SH-SY5Y (cell line): ENCODE results near the gene SIGLECL1.

Source experiments
- GATA2 ChIP-seq: IDR thresholded peaks from 2 replicates; pipeline ENCODE4 v1.6.1; 2011; ENCODE audit warnings: mild to moderate bottlenecking, low read depth, low read length
- GATA3 ChIP-seq: IDR thresholded peaks from 2 replicates; pipeline ENCODE4 v1.6.1; 2011; ENCODE audit warnings: low read depth, mild to moderate bottlenecking, low read length, moderate library complexity

The SIGLECL1 gene

DNA sequence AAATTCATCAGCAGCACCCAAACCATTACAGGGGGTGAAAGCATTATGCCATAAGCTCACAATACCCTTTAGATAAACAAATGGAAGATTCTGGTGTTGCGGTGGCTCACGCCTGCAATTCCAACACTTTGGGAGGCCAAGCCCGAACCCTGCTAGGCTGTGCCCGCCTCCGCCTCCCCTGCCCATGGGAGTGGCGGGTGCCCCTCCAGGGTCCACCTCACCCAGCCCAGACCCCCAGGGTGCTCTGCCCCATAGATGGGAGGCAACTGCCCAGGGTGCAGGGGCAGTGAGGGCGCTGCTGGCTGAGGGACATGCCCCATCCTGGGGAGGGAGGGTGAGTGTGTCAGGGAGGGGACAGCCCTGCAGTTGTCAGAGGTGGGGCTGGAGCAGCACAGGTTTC, 10.0 kb upstream of the SIGLECL1 start:
- TF ChIP-seq GATA3 (no peak), GATA2 (no peak)

DNA sequence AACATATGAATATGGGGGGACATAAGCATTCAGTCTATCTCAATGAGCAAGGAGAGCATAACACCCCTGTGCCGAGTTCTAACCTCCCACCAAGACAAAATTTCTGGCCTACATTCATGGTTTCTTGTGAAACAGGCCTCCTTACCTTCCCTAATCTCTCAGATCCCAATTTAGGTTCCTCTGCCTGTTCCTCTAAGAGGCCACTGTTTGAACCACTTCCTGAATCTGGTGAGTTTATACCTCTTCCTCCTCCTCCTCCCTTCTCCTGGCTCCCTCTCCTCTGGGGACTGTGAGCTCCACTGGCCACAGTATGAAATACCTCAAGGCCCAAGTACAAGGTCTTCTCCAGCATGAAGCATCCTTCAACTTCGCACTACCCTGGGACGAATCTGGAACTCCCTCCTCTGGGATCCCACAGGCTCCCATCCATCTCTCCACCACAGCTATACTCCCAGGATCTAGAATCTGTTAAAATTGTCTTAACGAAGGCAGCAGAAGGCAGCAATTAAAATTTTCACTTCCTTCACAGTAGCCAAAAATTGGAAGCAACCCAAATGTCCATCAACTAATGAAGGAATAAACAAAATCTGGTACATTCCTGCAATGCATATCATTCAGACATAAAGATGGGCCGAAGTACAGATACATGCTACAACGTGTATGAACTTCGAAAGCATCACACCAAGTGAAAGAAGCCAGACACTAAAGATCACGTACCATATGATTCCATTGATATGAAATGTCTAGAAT, 7.8 kb upstream of the SIGLECL1 start:
- no peak for TF ChIP-seq GATA3

DNA sequence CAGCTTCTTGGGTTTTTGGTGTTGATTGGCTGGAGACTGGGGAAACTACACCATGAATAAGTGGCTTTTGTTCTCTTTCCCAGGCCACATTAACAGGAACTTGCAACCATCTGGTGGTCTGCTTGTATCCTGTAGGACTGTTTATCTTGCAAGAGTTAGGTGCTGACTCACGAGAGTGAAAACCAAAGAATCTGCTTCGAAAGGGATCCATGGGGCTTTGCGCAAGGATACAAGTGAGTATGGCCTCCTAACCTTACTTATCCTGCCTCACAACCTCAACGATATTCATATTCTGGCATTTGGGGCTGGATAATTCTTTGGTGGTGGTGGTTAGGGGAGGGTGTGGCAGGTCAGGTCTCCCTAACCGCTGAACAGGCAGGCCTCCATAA, 4.7 kb upstream of the SIGLECL1 start:
- TF ChIP-seq GATA3 (no peak), GATA2 (no peak)

DNA sequence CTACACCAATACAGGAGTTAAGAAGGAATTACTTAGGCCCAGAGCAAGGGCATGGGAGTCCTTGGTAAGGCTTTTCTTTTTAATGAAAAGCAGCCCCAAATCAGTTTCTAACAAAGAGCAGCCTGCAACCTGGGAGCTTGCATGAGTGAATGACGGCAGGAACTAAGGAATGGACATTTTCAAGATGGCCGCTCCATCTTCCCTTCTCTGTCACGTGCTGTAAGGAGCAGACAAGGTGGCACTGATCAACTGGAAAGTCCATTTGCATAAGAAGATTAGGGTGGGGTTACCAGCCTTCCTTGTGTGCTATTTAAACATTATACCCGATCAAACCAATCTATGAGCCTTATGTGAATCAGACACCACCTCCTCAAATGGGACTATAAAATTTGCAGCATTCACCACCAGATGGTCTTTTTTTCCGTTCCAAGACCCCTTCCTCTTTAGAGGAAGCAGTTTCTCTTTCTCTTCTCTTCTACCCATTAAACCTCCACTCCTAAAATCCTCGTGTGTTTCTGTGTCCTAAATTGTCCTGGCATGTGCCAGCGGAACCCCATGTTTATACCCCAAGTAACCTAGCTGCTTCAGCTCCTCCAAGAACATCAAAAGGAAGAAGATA, 2.8 kb upstream of the SIGLECL1 start:
- TF ChIP-seq GATA2 = no peak

DNA sequence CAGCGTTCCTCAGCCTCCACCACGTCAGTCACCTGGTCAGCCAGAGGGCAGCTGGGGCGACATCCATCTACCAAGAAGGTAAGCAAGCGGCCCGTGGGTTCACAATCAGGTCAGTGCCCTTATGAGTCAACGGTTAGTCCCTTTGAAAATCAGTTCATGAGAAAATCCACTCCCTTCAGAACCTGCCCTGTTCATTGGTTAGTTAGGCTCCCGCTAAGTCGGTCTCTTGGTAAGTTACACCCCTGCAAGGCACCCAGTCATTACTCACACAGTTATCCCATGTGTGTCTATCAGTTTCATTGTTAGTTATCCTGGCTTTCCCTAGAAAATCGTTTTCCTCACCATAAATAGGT, 564 bp downstream of the SIGLECL1 start:
- TF ChIP-seq GATA3 (no peak), GATA2 (no peak)

DNA sequence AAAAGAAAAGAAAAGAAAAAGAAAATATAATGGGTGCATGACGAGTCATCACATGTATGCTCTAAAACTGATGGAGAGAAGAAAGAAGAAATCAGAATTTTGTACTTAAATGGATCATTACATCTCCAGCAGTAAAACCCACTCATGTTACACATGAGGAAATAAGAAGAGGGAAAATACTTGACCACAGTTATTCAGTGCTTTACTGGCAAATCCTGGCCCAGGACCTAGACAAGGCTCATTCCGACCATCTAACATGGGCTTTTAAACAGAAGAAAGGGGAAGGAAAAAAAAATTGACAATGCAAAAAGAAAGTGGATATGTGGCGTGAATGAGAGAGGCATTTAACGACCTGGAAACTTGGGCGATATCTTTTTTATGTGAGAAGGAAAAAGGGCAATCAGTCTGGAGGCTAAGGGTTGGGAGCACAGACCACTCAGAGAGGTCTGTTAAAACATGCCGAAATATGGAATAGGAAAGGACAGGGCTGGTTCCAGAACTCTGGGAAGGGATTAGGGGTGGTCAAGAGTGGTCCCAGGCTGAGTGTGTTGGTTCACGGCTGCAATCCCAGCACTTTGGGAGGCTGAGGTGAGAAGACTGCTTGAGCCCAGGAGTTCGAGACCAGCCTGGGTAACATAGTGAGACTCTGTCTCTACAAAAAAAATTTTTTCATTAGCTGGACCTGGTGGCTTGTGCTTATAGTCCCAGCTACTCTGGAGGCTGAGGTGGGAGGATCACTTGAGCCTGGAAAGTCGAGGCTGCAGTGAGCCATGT, 1.6 kb downstream of the SIGLECL1 start:
- no peak for TF ChIP-seq GATA2
- TF ChIP-seq GATA3 = no peak

DNA sequence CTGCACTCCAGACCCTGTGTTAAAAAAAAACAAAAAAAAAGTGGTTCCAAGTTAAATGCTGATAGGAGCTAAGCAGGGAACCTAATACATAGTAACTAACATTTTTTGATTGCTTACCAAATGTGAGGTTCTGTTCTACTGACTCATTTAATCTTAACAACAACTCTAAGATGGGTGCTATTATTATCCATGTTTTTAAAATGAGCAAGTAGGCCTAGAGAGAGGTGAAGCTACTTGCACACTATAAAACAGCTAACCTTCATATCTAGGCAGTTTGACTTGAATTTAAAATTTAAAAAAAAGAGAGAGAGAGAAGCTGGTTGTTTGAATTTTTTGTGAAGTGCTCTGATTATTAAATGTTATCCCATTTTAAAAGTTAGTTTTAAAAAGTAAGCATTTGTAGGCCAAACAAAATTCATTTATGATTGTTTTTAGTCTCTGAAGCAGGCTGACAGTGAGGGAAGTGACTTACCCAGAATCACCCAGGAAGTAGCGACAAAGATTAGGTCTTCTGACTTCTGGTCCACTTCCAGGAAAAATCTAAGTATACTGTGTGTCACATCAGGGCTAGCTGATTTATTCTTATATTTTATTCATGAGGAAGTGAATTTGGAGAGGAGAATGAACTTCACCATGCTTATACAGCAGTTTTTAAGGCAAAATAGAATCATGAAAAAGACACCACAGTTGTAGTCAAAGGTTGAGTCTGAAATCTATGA, 2.4 kb downstream of the SIGLECL1 start:
- no peak for TF ChIP-seq GATA3
- no peak for TF ChIP-seq GATA2

DNA sequence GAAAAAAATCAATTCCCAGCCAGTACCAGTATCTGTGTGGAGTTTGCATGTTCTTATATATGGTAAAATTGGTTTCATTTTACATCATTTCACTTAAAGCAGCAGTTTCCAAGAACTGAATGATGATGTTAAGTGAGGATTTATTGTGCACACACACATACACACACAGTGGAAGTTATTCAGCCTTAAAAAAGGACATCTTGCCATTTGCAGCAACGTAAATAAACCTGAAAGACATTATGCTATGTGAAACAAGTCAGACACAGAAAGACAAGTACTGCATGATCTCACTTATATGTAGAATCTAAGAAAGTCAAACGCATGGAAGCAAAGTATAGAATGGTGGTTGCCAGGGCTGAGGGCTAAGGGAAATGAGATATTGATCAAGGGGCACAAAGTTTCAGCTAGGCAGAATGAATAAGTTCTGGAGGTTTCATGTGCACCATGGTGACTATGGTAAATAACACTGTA, 5.3 kb downstream of the SIGLECL1 start:
- TF ChIP-seq GATA2 (no peak), GATA3 (no peak)

DNA sequence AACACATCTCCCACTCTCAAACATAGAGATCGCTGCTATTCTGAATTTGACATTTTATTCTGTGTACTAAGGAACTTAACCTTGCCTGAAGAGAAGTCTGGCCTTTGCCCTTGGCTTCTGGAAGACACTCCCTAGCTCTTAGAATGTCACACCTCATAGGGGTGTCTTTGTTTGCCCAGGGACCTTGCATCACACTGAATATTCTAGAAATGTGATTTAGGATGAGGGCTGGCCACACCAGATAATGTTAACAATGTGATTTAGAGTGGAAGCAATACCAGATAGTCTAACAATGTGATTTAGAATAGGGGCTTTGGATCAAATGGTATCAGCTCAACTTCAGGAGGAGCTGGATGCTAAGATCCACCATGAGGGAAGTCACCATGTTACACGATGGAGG, 6.6 kb downstream of the SIGLECL1 start:
- TF ChIP-seq GATA3 (no peak), GATA2 (no peak)

DNA sequence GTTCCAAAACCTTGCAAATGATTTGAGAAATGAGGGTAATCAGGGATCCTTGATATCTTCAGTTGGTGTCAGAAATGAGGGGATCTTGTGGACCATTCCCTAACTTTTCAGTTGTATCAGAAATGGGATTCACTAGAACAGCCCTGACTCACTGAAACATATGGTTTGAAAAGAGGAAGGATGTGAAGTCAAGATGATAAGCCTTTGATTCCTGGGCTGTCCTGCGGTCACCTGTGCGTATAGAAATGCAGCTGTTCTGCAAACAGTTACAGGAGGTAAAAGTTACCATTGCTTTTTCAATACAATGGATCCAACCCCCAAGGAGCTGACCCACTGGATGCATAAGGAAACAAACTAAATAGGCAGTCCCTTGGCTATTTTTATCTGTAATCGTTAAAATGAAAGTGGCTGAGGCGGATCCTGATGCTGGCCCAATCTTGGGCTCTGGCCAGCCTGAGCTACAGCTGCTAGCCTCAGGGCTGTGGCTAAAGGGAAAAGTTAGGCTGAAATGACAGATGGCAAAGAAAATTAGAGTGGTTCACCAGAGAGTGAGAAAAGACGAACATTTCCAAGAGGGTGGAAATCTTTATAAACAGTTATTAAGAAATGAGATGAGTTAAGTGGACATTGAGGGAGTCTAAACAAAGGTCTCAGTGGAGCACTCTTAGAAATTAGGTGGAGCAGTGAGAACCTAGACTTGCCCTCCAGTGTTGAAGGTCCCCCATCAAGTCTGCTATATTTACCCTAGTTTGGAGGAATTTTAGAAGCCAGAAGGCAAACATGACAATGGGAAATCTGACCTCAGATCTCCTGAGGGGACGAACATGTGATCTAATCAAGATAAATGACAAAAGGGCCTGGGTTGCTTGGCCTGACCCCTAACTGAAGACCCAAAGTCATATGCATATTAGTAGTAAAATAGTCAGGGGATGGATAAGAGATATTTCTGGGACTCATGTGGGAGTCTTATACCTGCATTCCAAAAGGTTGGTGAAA, 7.6 kb downstream of the SIGLECL1 start:
- TF ChIP-seq GATA2 = no peak
- no peak for TF ChIP-seq GATA3

DNA sequence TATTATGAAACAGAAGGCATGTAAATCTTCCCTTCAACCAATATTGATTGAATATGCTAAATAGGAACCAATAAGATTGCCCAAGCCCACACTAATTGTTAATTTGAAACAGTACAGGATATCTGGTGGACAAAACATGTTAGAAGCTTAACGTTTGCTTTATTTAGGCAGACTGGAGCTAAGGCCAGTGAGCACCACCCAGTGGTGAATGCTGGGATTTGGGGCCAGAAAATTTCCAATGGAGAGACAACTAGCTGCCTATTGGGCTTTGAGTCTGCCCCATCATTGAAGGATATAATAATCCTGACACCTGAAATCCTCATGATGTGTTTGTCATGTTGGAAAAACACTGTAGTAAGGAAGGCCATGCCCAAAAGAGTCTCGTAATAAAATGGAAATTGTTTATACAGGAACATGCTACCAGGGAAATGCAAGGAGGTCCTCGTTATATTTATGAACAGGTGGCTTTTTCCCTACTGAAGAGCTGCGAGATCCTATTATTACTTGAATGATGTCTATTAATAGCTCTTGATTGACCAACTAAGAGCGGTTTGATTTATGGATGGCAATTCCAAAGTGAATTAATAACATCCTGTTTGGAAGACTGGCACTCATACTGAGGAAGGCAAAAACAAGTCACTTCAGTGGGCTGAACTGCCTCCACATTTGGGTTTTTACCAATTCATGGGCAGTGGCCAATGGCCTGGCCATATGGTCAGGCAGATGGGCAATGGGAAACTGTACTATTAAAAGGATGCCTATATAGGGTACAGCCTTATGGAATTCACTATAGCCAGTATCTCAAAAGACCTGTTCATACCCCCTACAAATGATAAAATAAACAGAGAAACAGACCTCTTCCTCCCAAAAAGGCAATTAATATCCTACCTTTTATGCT, 8.7 kb downstream of the SIGLECL1 start:
- TF ChIP-seq GATA3 = no peak
- TF ChIP-seq GATA2 = no peak

DNA sequence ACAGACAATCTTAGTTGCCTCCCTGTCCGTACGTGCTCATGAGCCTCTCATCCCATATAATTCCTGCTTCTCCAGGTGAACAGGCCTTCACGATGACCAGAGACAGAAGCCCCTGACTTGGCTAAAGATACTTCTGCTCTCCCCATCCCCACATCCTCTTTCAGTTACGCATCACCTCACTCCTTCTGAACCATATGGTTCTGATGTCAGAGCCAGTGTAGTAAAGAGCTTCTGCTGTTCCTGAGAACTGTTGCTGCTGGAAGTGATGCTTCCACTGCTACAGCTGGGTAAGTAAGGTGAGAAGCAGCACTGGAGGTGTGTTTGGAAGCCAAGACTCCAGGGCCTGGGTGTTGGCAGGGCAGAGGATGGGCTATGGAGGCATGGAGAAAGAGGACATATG, 12.9 kb downstream of the SIGLECL1 start:
- TF ChIP-seq GATA2 = no peak
- no peak for TF ChIP-seq GATA3

DNA sequence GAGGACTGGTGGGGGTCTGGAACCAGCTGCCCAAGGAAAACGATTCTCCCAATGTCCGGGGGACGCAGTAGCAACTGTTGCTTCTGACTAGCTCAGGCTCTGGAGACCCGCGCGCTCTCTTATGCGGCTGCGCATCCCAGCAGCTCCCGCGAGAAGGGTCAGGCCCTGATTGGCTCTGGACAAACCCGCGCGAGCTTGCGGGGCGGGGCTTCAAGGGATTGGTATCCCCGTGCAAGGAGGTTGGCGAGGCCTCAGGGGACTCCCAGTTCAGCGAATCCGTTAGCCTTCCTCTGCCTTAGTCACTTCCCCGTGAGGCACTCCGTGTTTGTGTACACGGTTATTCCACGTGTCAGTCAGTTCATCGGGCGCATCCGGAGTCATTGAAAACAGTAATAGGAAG, 20.2 kb downstream of the SIGLECL1 start:
- no peak for TF ChIP-seq GATA2
- no peak for TF ChIP-seq GATA3

DNA sequence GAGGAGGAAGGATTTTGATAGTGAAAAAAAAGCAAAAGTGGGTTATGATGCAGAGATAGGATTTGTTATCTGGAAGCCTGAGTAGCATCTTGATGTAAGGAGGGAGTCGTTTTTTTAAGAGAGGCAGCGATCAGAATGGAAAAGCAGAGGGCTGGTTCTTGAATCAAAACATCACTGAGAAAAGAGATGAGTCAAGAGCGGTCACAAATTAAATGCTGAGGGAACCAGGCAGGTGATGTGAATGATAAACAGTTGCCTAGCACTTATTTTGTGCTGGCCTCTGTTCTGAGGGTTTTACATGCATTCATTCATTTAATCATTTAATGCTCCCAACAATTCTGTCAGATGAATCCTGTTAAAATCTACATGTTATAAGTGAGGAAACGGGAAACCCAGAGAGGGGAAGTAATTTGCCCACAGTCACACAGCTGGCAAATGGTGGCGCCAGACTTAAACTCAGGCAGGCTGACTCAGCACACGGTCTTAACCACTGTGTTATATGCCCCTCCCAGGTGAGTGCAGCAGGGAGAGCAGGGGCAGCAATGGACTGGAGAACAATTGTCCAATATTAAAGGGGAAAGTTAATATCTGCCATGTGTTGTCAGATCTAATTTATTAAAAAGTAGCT, 21.4 kb downstream of the SIGLECL1 start:
- TF ChIP-seq GATA2 = no peak
- no peak for TF ChIP-seq GATA3
